PFSK-1 (cell line): ENCODE measurements around the gene CCSER1.

Experiments
- POLR2AphosphoS5 ChIP-seq: IDR thresholded peaks from 2 replicates; pipeline ENCODE4 v1.6.1; 2012; ENCODE audit warnings: low read depth, mild to moderate bottlenecking, control low read depth, low read length, moderate library complexity
- SIN3A ChIP-seq: IDR thresholded peaks from 2 replicates; pipeline ENCODE4 v1.6.1; 2012; ENCODE audit warnings: mild to moderate bottlenecking, low read length, moderate library complexity, borderline replicate concordance; ENCODE audit not compliant: insufficient read depth
- TAF1 ChIP-seq: IDR thresholded peaks from 2 replicates; pipeline ENCODE4 v1.6.1; 2012; ENCODE audit warnings: low read length, control low read depth, borderline replicate concordance; ENCODE audit not compliant: insufficient read depth

- TF ChIP-seq POLR2AphosphoS5 (no peak), SIN3A (no peak), TAF1 (no peak)
These were observed 318.2 kb downstream of the CCSER1 start for GRCh38 chr4:90445380-90445779.
